Measurements from ENCODE around the gene PRKN. TPM values are rescaled to one million over a fixed set of nuclear protein-coding genes. Genes with fewer than 3 reads are reported as not detected.

The PRKN gene
- total RNA-seq, 1 experiment from 2014 or later, result not detected

GRCh38 chr6:162627362-162627761 lies 100.2 kb downstream of the PRKN start:
- POLR2A ChIA-PET (ENCODE audit: unreplicated experiment), result no interaction called here
- no peaks in the 10 kb centered on the region for H3K9me2 ChIP-seq (ENCODE audit: insufficient read depth)
- H3K4me3 ChIP-seq, result no peak overlapping the region
- H3F3A ChIP-seq (ENCODE audit: insufficient read depth, low read depth), result no peaks in the 10 kb centered on the region
- H3K36me3 ChIP-seq (ENCODE audit: low read depth), result no peaks in the 10 kb centered on the region
- BruUV-seq (replicated peaks), result no TSS peak
- no peak overlapping the region for H3K4me2 ChIP-seq
- intact Hi-C loops (cut with micrococcal nuclease; ENCODE audit: unreplicated experiment), result no loop called here
- no peak overlapping the region for H3K27ac ChIP-seq
- no peak for DNase-seq
- no peaks in the 10 kb centered on the region for H4K20me1 ChIP-seq (ENCODE audit: insufficient read depth)
- H3K27me3 ChIP-seq (ENCODE audit: insufficient read depth, low read depth), result peaks cover 28% of the 10 kb centered on the region
- H3K9me3 ChIP-seq (ENCODE audit: insufficient read depth, low read depth), result no peaks in the 10 kb centered on the region
- no peak overlapping the region for H2AFZ ChIP-seq
- CTCF ChIA-PET, result no interaction called here
- no peaks in the 10 kb centered on the region for H3K79me2 ChIP-seq (ENCODE audit: low read depth)
- no peaks in the 10 kb centered on the region for H3K4me1 ChIP-seq (replicated peaks; ENCODE audit: insufficient read depth)
- TF ChIP-seq CTCF (conservative IDR thresholded peaks at IDR 0.05) (no peak), EZH2 (IDR thresholded peaks at IDR 0.05; ENCODE audit: low read depth) (no peak)

GRCh38 chr6:162626869-162627268 lies 100.7 kb downstream of the PRKN start:
- Histone ChIP-seq H4K20me1 (ENCODE audit: insufficient read depth) (no peaks in the 10 kb centered on the region), H3K9me3 (ENCODE audit: insufficient read depth, low read depth) (no peaks in the 10 kb centered on the region), H3F3A (ENCODE audit: insufficient read depth, low read depth) (no peaks in the 10 kb centered on the region), H2AFZ (no peak overlapping the region), H3K27ac (no peak overlapping the region), H3K4me2 (no peak overlapping the region), H3K4me1 (replicated peaks; ENCODE audit: insufficient read depth) (no peaks in the 10 kb centered on the region), H3K79me2 (ENCODE audit: low read depth) (no peaks in the 10 kb centered on the region), H3K4me3 (no peak overlapping the region), H3K27me3 (ENCODE audit: insufficient read depth, low read depth) (peaks cover 31% of the 10 kb centered on the region), H3K36me3 (ENCODE audit: low read depth) (no peaks in the 10 kb centered on the region), H3K9me2 (ENCODE audit: insufficient read depth) (no peaks in the 10 kb centered on the region)
- DNase-seq, result no peak
- TF ChIP-seq CTCF (conservative IDR thresholded peaks at IDR 0.05) (no peak), EZH2 (IDR thresholded peaks at IDR 0.05; ENCODE audit: low read depth) (no peak)
- CTCF ChIA-PET, result no interaction called here
- no TSS peak for BruUV-seq (replicated peaks)
- intact Hi-C loops (cut with micrococcal nuclease; ENCODE audit: unreplicated experiment), result no loop called here
- POLR2A ChIA-PET (ENCODE audit: unreplicated experiment), result no interaction called here

- H3K27me3 ChIP-seq (ENCODE audit: insufficient read depth, low read depth), result peaks cover 31% of the 10 kb centered on the region
- no peaks in the 10 kb centered on the region for H3F3A ChIP-seq (ENCODE audit: insufficient read depth, low read depth)
- intact Hi-C loops (cut with micrococcal nuclease; ENCODE audit: unreplicated experiment), result no loop called here
- no peaks in the 10 kb centered on the region for H3K79me2 ChIP-seq (ENCODE audit: low read depth)
- H3K4me3 ChIP-seq, result no peak overlapping the region
- no peaks in the 10 kb centered on the region for H3K9me3 ChIP-seq (ENCODE audit: insufficient read depth, low read depth)
- H3K9me2 ChIP-seq (ENCODE audit: insufficient read depth), result no peaks in the 10 kb centered on the region
- H2AFZ ChIP-seq, result no peak overlapping the region
- POLR2A ChIA-PET (ENCODE audit: unreplicated experiment), result no interaction called here
- no TSS peak for BruUV-seq (replicated peaks)
- no peak for DNase-seq
- no peak for TF ChIP-seq EZH2 (IDR thresholded peaks at IDR 0.05; ENCODE audit: low read depth)
- TF ChIP-seq CTCF (conservative IDR thresholded peaks at IDR 0.05), result no peak
- CTCF ChIA-PET, result no interaction called here
- no peaks in the 10 kb centered on the region for H3K4me1 ChIP-seq (replicated peaks; ENCODE audit: insufficient read depth)
- no peak overlapping the region for H3K27ac ChIP-seq
- no peaks in the 10 kb centered on the region for H4K20me1 ChIP-seq (ENCODE audit: insufficient read depth)
- H3K4me2 ChIP-seq, result no peak overlapping the region
- no peaks in the 10 kb centered on the region for H3K36me3 ChIP-seq (ENCODE audit: low read depth)
Measured at GRCh38 chr6:162625846-162626540, 101.6 kb downstream of the PRKN start.
